WTC11 (cell line): ENCODE results near the gene FAM156A. TPM values are rescaled to one million over a fixed set of nuclear protein-coding genes. Genes with fewer than 3 reads are reported as not detected.

Source experiments
- ATAC-seq: fragments of 200-7000 bp; cut with Tn5 transposase; 2 replicates; pipeline ENCODE4 v1.10.0; 2021; ENCODE audit warnings: mild to moderate bottlenecking, moderate library complexity
- CTCF ChIA-PET: fragments of 300-600 bp; sonication (Branson Sonifier 250); formaldehyde crosslinking; loops from one replicate; lab custom pipeline; 2021; ENCODE audit warnings: antibody characterized with exemption; lab: Charles Lee
- POLR2A ChIA-PET: fragments of 350-600 bp; sonication (Branson Sonifier 250); formaldehyde crosslinking; loops from one replicate; lab custom pipeline; 2021; ENCODE audit warnings: antibody characterized with exemption; lab: Charles Lee
- DNase-seq: peaks from one replicate; pipeline ENCODE4 v3.0.0; 2021; ENCODE audit warnings: low spot score
- H3K27ac Mint-ChIP-seq: 2 replicates; pipeline ENCODE4 v1.8.0; 2021; ENCODE audit warnings: mixed read lengths
- H3K27me3 Mint-ChIP-seq: 2 replicates; pipeline ENCODE4 v1.8.0; 2021; ENCODE audit warnings: low read depth, mild to moderate bottlenecking, moderate library complexity, mixed read lengths
- H3K36me3 Mint-ChIP-seq: 2 replicates; pipeline ENCODE4 v1.8.0; 2021; ENCODE audit warnings: mixed read lengths
- H3K4me1 Mint-ChIP-seq: 2 replicates; pipeline ENCODE4 v1.8.0; 2022; ENCODE audit warnings: mixed read lengths
- H3K4me3 Mint-ChIP-seq: 2 replicates; pipeline ENCODE4 v1.8.0; 2021; ENCODE audit warnings: mild to moderate bottlenecking, moderate library complexity, mixed read lengths
- H3K9me3 Mint-ChIP-seq: 2 replicates; pipeline ENCODE4 v1.8.0; 2021; ENCODE audit warnings: mixed read lengths
- CREM ChIP-seq: sonication (generic); formaldehyde crosslinking; IDR thresholded peaks from 2 replicates; pipeline ENCODE4 v1.8.1; 2022; ENCODE audit warnings: mild to moderate bottlenecking, missing genetic modification reagents, moderate library complexity
- GABPB1 ChIP-seq: sonication (generic); formaldehyde crosslinking; IDR thresholded peaks from 2 replicates; pipeline ENCODE4 v1.8.1; 2023; ENCODE audit warnings: mild to moderate bottlenecking, missing genetic modification reagents
- GRHL2 ChIP-seq: fragments of 250-450 bp; sonication (Bioruptor Pico); IDR thresholded peaks from 2 replicates; pipeline ENCODE4 v1.8.0; 2022; ENCODE audit warnings: mild to moderate bottlenecking, moderate library complexity; ENCODE audit not compliant: insufficient replicate concordance, severe bottlenecking
- NFATC4 ChIP-seq: fragments of 250-450 bp; sonication (Bioruptor Pico); IDR thresholded peaks from 2 replicates; pipeline ENCODE4 v1.9.0; 2021; ENCODE audit warnings: mild to moderate bottlenecking
- SMAD4 ChIP-seq: sonication (generic); formaldehyde crosslinking; IDR thresholded peaks from 2 replicates; pipeline ENCODE4 v1.8.0; 2022; ENCODE audit warnings: mild to moderate bottlenecking, missing genetic modification reagents
- SP1 ChIP-seq: sonication (generic); formaldehyde crosslinking; conservative IDR thresholded peaks from 2 replicates; pipeline ENCODE4 v1.8.1; 2022; ENCODE audit warnings: missing genetic modification reagents
- TEAD1 ChIP-seq: sonication (generic); formaldehyde crosslinking; IDR thresholded peaks from 2 replicates; pipeline ENCODE4 v1.8.0; 2022; ENCODE audit warnings: mild to moderate bottlenecking, missing genetic modification reagents
- ZNF232 ChIP-seq: sonication (generic); formaldehyde crosslinking; IDR thresholded peaks from 2 replicates; pipeline ENCODE4 v1.8.0; 2022; ENCODE audit warnings: mild to moderate bottlenecking, missing genetic modification reagents
- ZNF423 ChIP-seq: fragments of 250-450 bp; sonication (Bioruptor Pico); IDR thresholded peaks from 2 replicates; pipeline ENCODE4 v2.1.2; 2022; ENCODE audit warnings: mild to moderate bottlenecking, moderate library complexity
- total RNA-seq: library from RNA; stranded (reverse); gene quantifications from 3 replicates; pipeline ENCODE4 v1.2.3, GENCODE V29; 2021
- TF ChIP-seq, protein P1 (sequence below): fragments of 200-600 bp; IDR thresholded peaks from 2 replicates; pipeline ENCODE4 v1.8.0; 2022; ENCODE audit warnings: antibody characterized with exemption
- TF ChIP-seq, protein P2 (sequence below): sonication (generic); formaldehyde crosslinking; IDR thresholded peaks from 2 replicates; pipeline ENCODE4 v1.8.1; 2023; ENCODE audit warnings: mild to moderate bottlenecking, missing genetic modification reagents, moderate library complexity
- TF ChIP-seq, protein P3 (sequence below): sonication (generic); formaldehyde crosslinking; conservative IDR thresholded peaks from 2 replicates; pipeline ENCODE4 v1.8.1; 2023; ENCODE audit warnings: mild to moderate bottlenecking, low read depth, missing genetic modification reagents, moderate library complexity
- TF ChIP-seq, protein P4 (sequence below): sonication (generic); formaldehyde crosslinking; IDR thresholded peaks from 2 replicates; pipeline ENCODE4 v1.8.0; 2022; ENCODE audit warnings: mild to moderate bottlenecking, missing genetic modification reagents
- TF ChIP-seq, protein P5 (sequence below): sonication (generic); formaldehyde crosslinking; IDR thresholded peaks from 2 replicates; pipeline ENCODE4 v1.8.1; 2022; ENCODE audit warnings: mild to moderate bottlenecking, moderate library complexity, missing genetic modification reagents
- TF ChIP-seq, protein P6 (sequence below): sonication (generic); formaldehyde crosslinking; IDR thresholded peaks from 2 replicates; pipeline ENCODE4 v1.8.1; 2022; ENCODE audit warnings: low read depth, mild to moderate bottlenecking, moderate library complexity, missing genetic modification reagents, borderline replicate concordance
- TF ChIP-seq, protein P7 (sequence below): fragments of 250-450 bp; sonication (Bioruptor Pico); IDR thresholded peaks from 2 replicates; pipeline ENCODE4 v1.9.0; 2021; ENCODE audit warnings: moderate library complexity, mild to moderate bottlenecking, inconsistent platforms, borderline replicate concordance
- TF ChIP-seq, protein P8 (sequence below): sonication (generic); formaldehyde crosslinking; IDR thresholded peaks from 2 replicates; pipeline ENCODE4 v1.8.0; 2022; ENCODE audit warnings: mild to moderate bottlenecking, missing genetic modification reagents

Gene FAM156A
- total RNA-seq, 1 experiment from 2014 or later: 15.3 TPM

DNA sequence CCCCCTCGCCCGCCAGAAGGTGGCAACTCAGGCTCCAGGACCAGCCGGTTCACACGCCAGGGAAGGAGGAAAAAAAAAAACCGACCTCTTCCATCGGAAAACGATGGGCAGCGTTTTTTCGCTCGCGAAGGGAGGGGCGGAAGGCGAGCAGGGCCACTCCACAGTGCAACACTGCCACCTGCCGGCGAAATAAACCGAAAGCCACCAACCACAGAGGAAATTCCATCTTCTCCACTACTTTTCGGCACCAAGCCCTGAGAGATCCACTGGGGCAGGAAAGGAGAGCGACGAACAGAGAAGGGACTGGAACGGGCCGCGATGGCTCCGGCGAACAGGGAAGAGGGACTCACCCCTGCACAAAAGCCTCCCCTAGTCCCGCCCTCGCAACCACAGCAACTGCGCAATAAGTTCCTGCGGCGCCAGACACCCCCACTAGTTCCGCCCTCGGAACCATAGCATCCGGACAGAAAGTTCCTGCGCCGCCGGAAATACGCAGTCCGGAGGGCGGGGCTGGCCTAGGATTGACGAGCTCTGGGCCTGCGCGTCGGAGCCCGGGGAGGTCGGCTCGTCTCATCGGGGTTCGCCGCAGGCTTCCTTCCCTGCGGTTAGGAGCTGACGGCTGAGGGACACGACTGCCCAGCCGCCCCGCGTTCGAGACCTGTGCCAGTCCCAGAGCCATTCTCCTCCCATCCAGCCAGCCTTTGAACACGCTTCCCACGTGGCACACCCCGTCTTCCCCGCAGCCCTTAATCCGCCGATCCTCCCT, 23.4 kb downstream of the FAM156A start:
- H3K4me3 Mint-ChIP-seq: peak overlapping the region; percentile 96
- CTCF ChIA-PET: interaction anchor here (0.5 to 1.0 kb wide), 4 partner anchors 12 to 305 kb away, joined by 3 to 5 read pairs (median 4); no protein-coding TSS in a partner anchor
- no peaks in the 10 kb centered on the region for H3K27me3 Mint-ChIP-seq
- no peaks in the 10 kb centered on the region for H3K36me3 Mint-ChIP-seq
- POLR2A ChIA-PET: interaction anchor here (0.6 to 1.1 kb wide), 2 partner anchors 55 to 153 kb away, joined by 3 read pairs; no protein-coding TSS in a partner anchor
- ATAC-seq (peak; percentile 90), DNase-seq (peak; percentile 83)
- no peaks in the 10 kb centered on the region for H3K9me3 Mint-ChIP-seq
- H3K4me1 Mint-ChIP-seq: 0 out of 2 replicates have a peak, but pooled peaks cover 4% of the 10 kb centered on the region
- peak; percentile 38; the same call in 1 of the 2 replicates for TF ChIP-seq SP1 (CRISPR knock-in tag)
- TF ChIP-seq CREM: peak; percentile 55; the same call in 1 of the 2 replicates
- peak; percentile 68; the same call in 1 of the 2 replicates for TF ChIP-seq TEAD1 (CRISPR knock-in tag)
- TF ChIP-seq, protein P1, sequence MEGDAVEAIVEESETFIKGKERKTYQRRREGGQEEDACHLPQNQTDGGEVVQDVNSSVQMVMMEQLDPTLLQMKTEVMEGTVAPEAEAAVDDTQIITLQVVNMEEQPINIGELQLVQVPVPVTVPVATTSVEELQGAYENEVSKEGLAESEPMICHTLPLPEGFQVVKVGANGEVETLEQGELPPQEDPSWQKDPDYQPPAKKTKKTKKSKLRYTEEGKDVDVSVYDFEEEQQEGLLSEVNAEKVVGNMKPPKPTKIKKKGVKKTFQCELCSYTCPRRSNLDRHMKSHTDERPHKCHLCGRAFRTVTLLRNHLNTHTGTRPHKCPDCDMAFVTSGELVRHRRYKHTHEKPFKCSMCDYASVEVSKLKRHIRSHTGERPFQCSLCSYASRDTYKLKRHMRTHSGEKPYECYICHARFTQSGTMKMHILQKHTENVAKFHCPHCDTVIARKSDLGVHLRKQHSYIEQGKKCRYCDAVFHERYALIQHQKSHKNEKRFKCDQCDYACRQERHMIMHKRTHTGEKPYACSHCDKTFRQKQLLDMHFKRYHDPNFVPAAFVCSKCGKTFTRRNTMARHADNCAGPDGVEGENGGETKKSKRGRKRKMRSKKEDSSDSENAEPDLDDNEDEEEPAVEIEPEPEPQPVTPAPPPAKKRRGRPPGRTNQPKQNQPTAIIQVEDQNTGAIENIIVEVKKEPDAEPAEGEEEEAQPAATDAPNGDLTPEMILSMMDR: peak; percentile 64
- TF ChIP-seq ZNF423 (CRISPR knock-in tag): 0 out of 2 replicates have a peak, but pooled peaks have one; percentile 34
- TF ChIP-seq GABPB1 (CRISPR knock-in tag): peak; percentile 36; the same call in 1 of the 2 replicates
- no peak for TF ChIP-seq SMAD4 (CRISPR knock-in tag)
- TF ChIP-seq, protein P2, sequence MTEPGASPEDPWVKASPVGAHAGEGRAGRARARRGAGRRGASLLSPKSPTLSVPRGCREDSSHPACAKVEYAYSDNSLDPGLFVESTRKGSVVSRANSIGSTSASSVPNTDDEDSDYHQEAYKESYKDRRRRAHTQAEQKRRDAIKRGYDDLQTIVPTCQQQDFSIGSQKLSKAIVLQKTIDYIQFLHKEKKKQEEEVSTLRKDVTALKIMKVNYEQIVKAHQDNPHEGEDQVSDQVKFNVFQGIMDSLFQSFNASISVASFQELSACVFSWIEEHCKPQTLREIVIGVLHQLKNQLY: no peak
- H3K27ac Mint-ChIP-seq: peak overlapping the region; percentile 99

DNA sequence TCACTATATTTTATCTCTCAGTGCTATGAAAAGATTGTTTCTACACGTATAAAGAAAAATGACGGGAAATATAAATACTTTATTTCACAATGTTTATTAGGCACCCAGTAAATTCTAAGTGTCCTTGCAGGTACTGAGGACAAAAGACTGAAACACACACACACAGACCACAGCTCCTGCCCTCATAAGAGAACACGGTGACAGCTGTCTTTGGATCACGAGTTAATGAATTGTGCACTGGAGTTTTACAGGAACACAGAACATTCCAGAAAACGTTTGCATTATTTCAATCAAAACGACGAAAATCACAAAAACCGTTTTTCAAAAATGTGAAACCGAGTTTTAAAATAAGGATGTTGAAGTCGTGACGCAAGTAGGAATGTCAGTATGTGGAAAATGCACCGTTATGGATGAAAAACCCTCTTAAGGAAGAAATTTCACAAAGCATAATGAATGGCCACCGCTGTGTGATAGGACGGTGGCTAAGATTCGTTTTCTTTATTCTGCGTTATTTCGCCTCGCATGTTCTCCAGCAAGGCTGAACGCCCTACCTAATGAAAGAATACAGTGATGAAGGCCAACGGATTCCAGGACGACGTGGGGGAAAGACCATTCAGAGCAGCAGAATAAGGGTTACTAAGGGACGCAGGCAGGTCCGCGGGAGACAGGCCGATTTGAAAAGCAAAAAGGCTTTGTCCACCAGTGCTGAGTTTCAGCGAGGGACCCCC, 24.2 kb downstream of the FAM156A start:
- no peaks in the 10 kb centered on the region for H3K36me3 Mint-ChIP-seq
- no peaks in the 10 kb centered on the region for H3K27me3 Mint-ChIP-seq
- no peak for TF ChIP-seq ZNF232 (CRISPR knock-in tag)
- TF ChIP-seq, protein P3, sequence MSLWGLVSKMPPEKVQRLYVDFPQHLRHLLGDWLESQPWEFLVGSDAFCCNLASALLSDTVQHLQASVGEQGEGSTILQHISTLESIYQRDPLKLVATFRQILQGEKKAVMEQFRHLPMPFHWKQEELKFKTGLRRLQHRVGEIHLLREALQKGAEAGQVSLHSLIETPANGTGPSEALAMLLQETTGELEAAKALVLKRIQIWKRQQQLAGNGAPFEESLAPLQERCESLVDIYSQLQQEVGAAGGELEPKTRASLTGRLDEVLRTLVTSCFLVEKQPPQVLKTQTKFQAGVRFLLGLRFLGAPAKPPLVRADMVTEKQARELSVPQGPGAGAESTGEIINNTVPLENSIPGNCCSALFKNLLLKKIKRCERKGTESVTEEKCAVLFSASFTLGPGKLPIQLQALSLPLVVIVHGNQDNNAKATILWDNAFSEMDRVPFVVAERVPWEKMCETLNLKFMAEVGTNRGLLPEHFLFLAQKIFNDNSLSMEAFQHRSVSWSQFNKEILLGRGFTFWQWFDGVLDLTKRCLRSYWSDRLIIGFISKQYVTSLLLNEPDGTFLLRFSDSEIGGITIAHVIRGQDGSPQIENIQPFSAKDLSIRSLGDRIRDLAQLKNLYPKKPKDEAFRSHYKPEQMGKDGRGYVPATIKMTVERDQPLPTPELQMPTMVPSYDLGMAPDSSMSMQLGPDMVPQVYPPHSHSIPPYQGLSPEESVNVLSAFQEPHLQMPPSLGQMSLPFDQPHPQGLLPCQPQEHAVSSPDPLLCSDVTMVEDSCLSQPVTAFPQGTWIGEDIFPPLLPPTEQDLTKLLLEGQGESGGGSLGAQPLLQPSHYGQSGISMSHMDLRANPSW (CRISPR knock-in tag): no peak
- TF ChIP-seq GRHL2 (CRISPR knock-in tag): no peak
- TF ChIP-seq, protein P4, sequence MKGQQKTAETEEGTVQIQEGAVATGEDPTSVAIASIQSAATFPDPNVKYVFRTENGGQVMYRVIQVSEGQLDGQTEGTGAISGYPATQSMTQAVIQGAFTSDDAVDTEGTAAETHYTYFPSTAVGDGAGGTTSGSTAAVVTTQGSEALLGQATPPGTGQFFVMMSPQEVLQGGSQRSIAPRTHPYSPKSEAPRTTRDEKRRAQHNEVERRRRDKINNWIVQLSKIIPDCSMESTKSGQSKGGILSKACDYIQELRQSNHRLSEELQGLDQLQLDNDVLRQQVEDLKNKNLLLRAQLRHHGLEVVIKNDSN (CRISPR knock-in tag): no peak
- CTCF ChIA-PET: no interaction called here
- ATAC-seq (no peak), DNase-seq (no peak)
- peak overlapping the region; percentile 96 for H3K4me3 Mint-ChIP-seq
- 0 out of 2 replicates have a peak, but pooled peaks cover 4% of the 10 kb centered on the region for H3K4me1 Mint-ChIP-seq
- H3K27ac Mint-ChIP-seq: peak overlapping the region; percentile 99
- H3K9me3 Mint-ChIP-seq: no peaks in the 10 kb centered on the region
- POLR2A ChIA-PET: no interaction called here

DNA sequence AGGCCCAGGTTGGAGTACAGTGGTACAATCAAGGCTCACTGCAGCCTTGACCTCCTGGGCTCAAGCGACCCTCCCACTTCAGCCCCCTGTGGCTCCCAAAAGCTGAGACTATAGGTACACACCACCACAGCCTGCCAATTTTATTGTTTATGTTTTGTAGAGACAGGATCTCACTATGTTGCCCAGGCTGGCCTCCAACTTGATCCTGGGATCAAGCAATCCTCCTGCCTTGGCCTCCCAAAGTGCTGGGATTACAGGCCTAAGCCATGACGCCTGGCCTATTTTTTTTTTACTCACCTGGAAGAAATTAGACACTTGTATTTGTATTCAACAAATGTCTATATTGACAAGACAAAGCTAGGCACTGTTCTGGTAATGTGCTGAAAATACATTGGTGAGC, 25.1 kb downstream of the FAM156A start:
- no peak overlapping the region for H3K27ac Mint-ChIP-seq
- CTCF ChIA-PET: no interaction called here
- H3K27me3 Mint-ChIP-seq: no peaks in the 10 kb centered on the region
- DNase-seq (no peak), ATAC-seq (no peak)
- H3K36me3 Mint-ChIP-seq: no peaks in the 10 kb centered on the region
- no peak overlapping the region for H3K4me3 Mint-ChIP-seq
- 0 out of 2 replicates have a peak, but pooled peaks cover 4% of the 10 kb centered on the region for H3K4me1 Mint-ChIP-seq
- H3K9me3 Mint-ChIP-seq: no peaks in the 10 kb centered on the region
- POLR2A ChIA-PET: no interaction called here
- TF ChIP-seq, protein P5, sequence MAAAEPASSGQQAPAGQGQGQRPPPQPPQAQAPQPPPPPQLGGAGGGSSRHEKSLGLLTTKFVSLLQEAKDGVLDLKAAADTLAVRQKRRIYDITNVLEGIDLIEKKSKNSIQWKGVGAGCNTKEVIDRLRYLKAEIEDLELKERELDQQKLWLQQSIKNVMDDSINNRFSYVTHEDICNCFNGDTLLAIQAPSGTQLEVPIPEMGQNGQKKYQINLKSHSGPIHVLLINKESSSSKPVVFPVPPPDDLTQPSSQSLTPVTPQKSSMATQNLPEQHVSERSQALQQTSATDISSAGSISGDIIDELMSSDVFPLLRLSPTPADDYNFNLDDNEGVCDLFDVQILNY: no peak
- TF ChIP-seq, protein P6, sequence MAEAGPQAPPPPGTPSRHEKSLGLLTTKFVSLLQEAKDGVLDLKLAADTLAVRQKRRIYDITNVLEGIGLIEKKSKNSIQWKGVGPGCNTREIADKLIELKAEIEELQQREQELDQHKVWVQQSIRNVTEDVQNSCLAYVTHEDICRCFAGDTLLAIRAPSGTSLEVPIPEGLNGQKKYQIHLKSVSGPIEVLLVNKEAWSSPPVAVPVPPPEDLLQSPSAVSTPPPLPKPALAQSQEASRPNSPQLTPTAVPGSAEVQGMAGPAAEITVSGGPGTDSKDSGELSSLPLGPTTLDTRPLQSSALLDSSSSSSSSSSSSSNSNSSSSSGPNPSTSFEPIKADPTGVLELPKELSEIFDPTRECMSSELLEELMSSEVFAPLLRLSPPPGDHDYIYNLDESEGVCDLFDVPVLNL (CRISPR knock-in tag): no peak
- TF ChIP-seq NFATC4 (CRISPR knock-in tag) (no peak), ZNF423 (CRISPR knock-in tag) (no peak), ZNF232 (CRISPR knock-in tag) (no peak)
- TF ChIP-seq, protein P7, sequence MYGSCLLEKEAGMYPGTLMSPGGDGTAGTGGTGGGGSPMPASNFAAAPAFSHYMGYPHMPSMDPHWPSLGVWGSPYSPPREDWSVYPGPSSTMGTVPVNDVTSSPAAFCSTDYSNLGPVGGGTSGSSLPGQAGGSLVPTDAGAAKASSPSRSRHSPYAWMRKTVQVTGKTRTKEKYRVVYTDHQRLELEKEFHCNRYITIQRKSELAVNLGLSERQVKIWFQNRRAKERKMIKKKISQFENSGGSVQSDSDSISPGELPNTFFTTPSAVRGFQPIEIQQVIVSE (CRISPR knock-in tag): no peak
- TF ChIP-seq, protein P8, sequence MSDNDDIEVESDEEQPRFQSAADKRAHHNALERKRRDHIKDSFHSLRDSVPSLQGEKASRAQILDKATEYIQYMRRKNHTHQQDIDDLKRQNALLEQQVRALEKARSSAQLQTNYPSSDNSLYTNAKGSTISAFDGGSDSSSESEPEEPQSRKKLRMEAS (CRISPR knock-in tag): no peak
